GM19035 (cell line): ENCODE measurements around the gene MTOR.
"Not testable (repeated sequence)": the region's sequence is repeated elsewhere in the genome, so short reads cannot be mapped to it uniquely, and the experiment has no call there.

Source experiments
- ATAC-seq: cut with Tn5 transposase; IDR thresholded peaks from one replicate; pipeline ENCODE4 v1.9.1; 2021; ENCODE audit not compliant: unreplicated experiment

Gene MTOR

DNA sequence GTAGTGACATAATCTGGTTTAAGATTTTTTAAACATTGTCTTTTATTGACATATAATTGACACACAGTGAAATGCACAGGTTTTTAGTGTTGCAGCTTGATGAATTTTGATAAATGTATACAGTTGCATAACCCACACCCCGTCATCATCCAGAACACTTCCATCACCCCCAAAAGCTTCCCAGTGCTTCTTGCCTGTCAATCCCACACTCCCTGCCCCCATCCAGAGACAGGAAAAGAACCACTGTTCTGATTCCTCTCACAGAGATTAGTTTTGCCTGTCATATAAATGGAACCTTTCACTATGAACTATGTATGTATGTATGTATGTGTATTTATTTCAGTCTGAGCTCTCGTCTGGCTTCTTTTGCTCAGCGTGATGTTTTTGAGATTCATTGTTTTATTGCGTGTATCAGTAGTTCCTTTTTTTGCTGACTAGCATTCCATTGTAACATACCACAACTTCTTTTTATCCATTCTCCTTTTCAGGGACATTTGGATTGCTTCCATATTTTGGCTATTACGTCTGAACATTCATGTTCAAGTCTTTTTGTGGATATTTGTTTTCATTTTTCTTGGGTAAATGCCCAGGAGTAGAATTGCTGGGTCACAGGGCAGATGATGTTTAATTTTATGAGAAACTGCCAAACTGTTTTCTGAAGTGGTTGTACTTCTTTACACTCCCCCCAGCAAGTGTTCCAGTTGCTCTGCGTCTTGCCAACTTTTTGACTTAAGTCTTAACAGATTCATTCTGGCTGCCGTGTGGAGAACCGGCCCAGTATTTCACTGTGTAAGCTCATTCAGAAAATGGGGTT, 19.4 kb upstream of the MTOR start:
- ATAC-seq = no peak

DNA sequence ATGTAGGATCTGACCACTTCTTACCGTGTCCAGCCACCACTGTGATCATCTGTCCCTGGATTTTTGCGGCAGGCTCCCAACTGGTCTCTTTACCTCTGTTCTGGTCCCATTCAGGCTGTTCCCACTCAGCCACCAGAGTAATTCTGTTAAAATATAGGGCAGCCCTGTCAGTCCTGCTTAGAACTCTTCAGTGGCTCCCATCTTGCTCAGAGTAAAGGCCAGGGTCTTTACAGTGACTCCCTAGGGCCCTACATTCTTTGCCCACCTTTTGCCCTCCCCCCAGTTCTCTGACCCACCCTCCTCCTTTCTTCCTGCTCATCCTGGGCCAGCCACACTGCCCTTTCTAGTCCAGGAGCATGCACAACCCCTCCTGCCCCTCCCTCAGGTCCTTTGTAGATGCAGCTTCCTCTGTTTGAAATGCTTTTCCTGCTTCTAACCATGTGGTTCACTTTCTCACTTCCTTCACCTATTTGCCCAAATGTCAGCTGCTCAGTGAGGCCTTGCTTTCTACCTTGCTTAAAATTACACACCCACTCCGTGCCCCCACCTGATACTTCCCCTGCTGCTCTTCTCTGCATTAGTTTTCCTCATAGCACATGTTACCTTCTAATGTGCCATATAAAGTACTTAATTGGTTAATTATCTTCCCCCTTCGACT, 18.5 kb upstream of the MTOR start:
- ATAC-seq = no peak

DNA sequence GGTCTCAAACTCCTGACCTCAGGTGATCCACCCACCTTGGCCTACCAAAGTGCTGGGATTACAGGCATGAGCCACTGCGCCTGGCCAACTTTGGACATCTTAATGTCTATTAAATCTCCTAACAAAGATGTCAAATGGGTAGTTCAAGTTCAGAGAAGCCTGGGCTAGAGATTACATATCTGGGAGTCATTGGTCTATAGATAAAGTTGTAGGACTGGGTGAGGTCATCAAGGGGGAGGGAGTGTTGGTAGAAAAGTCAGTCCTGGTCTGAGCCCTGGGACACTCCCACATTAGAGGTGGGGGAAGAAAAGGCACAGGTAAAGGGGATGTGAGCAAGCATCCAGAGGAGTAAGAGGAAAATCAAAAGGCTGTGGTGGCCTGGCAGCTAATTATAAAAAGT, 17.3 kb upstream of the MTOR start:
- no peak for ATAC-seq

- ATAC-seq = no peak
Measured at GRCh38 chr1:11279152-11279551, 16.8 kb upstream of the MTOR start.

GRCh38 chr1:11273595-11274234, 11.4 kb upstream of the MTOR start:
- ATAC-seq = peak; percentile 46

GRCh38 chr1:11272832-11273594, 10.7 kb upstream of the MTOR start, which contains the start of gene UBIAD1:
TSS of gene UBIAD1 (plus strand) at chr1:11273198. CDS start at chr1:11273532, 334 bp downstream.
- ATAC-seq = peak; percentile 85

- ATAC-seq = no peak
Measured at GRCh38 chr1:11272544-11272831, 10.1 kb upstream of the MTOR start.

DNA sequence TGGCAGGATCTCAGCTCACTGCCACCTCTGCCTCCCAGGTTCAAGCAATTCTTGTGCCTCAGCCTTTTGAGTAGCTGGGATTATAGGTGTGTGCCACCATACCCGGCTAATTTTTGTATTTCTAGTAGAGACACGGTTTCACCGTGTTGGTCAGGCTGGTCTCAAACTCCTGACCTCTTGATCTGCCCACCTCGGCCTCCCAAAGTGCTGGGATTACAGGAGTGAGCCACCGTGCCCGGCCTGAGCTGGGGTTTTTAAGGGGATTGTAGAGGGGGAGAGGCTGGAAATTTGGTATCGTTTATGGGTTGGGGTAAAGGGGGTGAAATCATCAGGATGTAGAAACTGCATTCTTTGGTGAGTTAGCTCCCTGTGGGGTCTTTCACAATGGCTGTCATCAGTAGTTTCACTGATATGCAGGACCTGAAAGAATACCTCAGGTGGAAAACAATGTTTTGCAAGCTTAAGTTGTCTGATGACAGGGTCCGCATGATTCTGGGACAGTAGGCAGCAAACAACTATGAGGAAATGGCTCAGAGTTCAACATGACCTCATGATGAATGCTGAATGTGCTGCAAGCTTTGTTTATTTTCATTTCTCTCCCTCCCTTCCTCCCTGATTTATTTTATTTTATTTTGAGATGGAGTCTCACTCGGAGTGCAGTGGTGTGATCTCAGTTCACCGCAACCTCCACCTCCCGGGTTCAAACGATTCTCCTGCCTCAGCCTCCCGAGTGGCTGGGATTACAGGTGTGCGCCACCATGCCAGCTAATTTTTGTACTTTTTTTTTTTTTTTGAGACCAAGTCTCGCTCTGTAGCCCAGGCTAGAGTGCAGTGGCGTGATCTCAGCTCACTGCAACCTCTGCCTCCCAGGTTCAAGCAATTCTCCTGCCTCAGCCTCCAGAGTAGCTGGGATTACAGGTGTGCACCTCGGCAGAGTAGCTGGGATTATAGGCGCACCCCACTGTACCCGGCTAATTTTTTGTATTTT, 5.3 kb upstream of the MTOR start:
- ATAC-seq = not testable (repeated sequence)

- ATAC-seq = no peak
Measured at GRCh38 chr1:11266268-11267074, 4.1 kb upstream of the MTOR start.

DNA sequence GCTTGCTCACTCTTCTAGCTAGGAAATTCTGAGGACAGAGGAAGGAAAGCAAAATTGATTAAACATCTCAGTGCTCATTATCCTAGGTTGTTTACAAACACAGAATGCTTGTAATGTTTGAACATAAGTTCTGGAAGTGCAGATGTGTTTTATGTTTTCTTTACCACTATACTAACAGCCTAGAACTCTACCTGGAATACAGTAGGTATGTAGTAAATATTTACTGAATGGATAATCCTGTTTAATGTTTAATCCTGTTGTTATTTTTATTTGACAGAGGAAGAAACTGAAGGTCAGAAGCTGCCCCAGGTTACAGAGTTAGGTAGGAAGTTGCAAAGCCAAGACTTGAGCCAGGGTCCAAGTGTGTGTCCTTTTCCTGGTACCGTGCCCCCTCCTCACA, 6.1 kb downstream of the MTOR start:
- no peak for ATAC-seq

- no peak for ATAC-seq
Measured at GRCh38 chr1:11253226-11253625, 9.1 kb downstream of the MTOR start.

DNA sequence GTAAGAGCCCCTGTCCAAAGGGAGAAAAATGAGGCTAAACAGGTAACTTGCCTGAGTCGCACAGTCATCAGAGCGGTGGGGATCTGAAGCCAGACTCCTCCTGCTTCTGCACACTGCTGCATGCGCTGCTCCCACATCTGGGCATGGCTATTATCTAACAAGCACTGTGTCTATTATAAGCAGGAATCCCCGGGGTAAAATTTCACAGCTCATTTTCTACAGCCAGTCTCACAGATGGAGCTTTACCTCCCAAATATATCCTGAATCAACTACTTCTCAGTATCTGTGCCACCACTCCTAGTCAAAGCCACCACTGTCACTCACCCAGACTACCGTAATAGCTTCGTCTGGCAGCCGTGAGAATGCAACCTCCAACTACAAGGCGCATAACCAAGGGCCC, 9.8 kb downstream of the MTOR start:
- no peak for ATAC-seq

DNA sequence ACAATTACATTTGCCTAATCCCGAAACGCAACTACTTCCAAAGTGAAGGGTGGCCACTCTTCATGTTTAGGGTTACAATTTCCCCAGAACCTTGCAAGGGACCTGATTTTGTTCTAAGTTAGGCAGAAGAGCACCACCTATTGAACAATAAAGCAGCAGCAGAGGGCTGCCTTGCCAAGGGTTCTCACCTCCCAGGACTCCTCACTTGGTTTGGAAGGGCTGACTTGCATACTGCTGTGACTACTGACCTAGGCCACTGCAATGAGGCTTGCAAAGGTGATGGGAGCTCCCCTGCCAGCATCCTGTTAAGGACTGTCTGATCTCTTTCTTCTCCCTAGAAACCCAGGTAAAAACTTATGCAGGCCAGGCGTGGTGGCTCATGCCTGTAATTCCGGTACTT, 14.2 kb downstream of the MTOR start:
- ATAC-seq = no peak

DNA sequence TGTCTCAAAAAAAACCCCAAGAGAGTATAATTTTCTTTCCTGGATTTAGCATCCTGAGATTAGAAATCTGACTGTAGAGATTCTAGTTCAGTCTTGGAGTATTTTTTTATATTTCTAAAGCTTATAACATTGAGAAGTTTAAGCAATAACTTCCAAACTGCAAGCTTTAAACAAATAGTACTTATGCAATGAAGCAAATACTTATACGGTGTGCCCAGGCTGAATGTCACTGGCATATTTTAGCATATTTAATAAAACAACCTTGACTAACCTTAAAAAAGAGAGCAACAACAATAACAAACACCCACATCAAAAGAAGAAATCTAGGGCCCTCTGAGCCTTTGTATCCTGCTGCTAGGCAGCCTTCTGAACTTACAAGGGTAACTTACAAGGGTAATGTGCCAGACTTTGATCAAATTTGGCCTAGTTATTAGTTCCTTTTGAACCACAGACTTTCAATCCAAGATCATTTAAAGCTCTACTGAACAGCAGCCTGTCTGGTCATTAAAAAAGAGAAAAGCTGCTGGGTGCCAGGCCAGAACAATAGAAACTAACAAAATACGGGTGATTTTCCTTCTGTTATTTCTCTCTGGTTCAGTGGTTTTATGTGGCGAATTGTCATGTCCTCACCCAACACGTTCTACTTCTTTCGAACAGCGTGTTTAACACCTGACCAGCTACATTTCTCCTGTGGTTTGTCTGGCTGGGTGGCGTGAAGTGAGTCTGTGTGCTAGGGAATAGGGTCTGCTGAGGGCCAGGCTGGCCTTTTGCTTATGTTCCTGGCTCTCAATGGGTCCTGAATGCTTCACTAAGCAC, 16.2 kb downstream of the MTOR start:
- no peak for ATAC-seq

DNA sequence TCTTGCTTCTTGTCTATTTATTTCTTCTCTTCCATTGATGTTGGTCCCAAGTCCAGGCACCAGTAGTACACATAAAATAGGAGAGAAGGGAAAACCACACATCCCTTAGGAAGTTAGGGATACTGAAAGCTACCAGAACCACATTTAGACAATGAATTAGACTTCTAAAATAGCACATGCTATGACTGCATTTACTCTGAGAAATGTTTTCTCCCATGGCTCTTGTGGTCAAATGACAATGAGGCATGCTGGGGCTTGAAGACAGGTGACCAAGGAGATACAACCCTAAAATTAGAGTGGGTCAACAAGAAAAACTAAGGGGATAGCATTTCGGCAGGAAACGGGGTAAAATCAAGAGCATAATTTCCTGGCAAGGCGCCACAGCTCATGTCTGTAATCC, 17.1 kb downstream of the MTOR start:
- ATAC-seq = no peak

- no peak for ATAC-seq
Measured at GRCh38 chr1:11238311-11238710, 24.0 kb downstream of the MTOR start.

- no peak for ATAC-seq
Measured at GRCh38 chr1:11237356-11237755, 25.0 kb downstream of the MTOR start.

GRCh38 chr1:11233208-11233607, 29.1 kb downstream of the MTOR start:
- ATAC-seq = no peak

DNA sequence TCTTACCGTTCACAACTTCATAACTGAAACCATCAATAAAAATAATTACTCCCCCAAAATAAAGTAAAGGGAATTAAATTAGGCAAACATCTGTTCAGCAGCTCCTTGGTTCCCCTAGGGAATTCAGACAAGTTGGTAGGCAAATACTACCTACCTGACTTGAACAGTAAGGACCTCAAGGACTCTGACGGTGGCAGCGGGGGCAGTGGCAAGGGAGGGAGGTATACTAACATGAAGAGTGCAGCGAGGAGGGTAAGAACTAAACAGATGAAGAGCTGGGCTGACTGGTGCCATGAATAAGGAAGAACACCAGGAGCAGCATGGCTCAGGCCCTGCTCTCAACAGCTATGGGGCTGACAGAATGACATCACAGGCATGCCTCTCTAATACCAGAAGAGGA, 33.1 kb downstream of the MTOR start:
- no peak for ATAC-seq
